Endometrium (tissue), 2 donors: Measurements from ENCODE around the gene MRPL42.

Source experiments
- FAIRE-seq: peaks from 2 replicates; lab custom pipeline; 2012; peaks lifted over from hg19 to GRCh38; lab: Jason Lieb, UNC
- donor health status: control.
- donor health status: control.

MRPL42 gene

GRCh38 chr12:93500201-93500600, 32.9 kb downstream of the MRPL42 start:
- no peak for FAIRE-seq

- no peak for FAIRE-seq
Observed at GRCh38 chr12:93500667-93501066, 33.4 kb downstream of the MRPL42 start.

GRCh38 chr12:93502802-93503623, 35.7 kb downstream of the MRPL42 start:
- FAIRE-seq, result peak; percentile 62

- FAIRE-seq, result no peak
Observed at GRCh38 chr12:93507165-93507564, 39.9 kb downstream of the MRPL42 start.

- no peak for FAIRE-seq
Observed at GRCh38 chr12:93509506-93509905, 42.2 kb downstream of the MRPL42 start.

GRCh38 chr12:93514853-93515252, 47.5 kb downstream of the MRPL42 start:
- FAIRE-seq, result no peak

- FAIRE-seq, result no peak
Observed at GRCh38 chr12:93518725-93519124, 51.4 kb downstream of the MRPL42 start.

- FAIRE-seq, result no peak
Observed at GRCh38 chr12:93519859-93520258, 52.5 kb downstream of the MRPL42 start.

- no peak for FAIRE-seq
Observed at GRCh38 chr12:93520454-93520853, 53.1 kb downstream of the MRPL42 start.

- no peak for FAIRE-seq
Observed at GRCh38 chr12:93521225-93522080, 54.1 kb downstream of the MRPL42 start.

GRCh38 chr12:93524386-93525133, 57.2 kb downstream of the MRPL42 start:
- no peak for FAIRE-seq

GRCh38 chr12:93526786-93527428, 59.6 kb downstream of the MRPL42 start:
- no peak for FAIRE-seq

GRCh38 chr12:93530358-93530757, 63.0 kb downstream of the MRPL42 start:
- FAIRE-seq, result no peak

GRCh38 chr12:93533310-93533709, 66.0 kb downstream of the MRPL42 start:
- FAIRE-seq, result no peak

- no peak for FAIRE-seq
Observed at GRCh38 chr12:93536111-93536765, 68.9 kb downstream of the MRPL42 start.

GRCh38 chr12:93536766-93537488, 69.6 kb downstream of the MRPL42 start:
- FAIRE-seq, result no peak

GRCh38 chr12:93537769-93538168, 70.5 kb downstream of the MRPL42 start:
- FAIRE-seq, result no peak

GRCh38 chr12:93539821-93540220, 72.5 kb downstream of the MRPL42 start:
- no peak for FAIRE-seq

GRCh38 chr12:93540466-93540865, 73.2 kb downstream of the MRPL42 start:
- FAIRE-seq, result no peak

GRCh38 chr12:93541578-93542225, 74.4 kb downstream of the MRPL42 start:
- no peak for FAIRE-seq
